Gastrocnemius medialis (tissue), 4 donors: ENCODE data around the gene CERCAM. TPM values are rescaled to one million over a fixed set of nuclear protein-coding genes. Genes with fewer than 3 reads are reported as not detected.

Experiments
- ATAC-seq, 2 donors: fragments of 150-250 bp; one replicate each; pipeline ENCODE4 v1.9.1; 2016
- DNase-seq, 2 donors: peaks; one replicate each; pipeline ENCODE4 v3.0.0-alpha.2; 2019
- H3K27ac ChIP-seq, 4 donors: fragments of 200-600 bp; sonication (generic); 1 replicate in 1 of 4; 2 replicates in 3 of 4; pipeline ENCODE4 v1.5.1; 2016 to 2018; ENCODE audit warnings: mild to moderate bottlenecking in 2 of 4, moderate library complexity in 1 of 4
- H3K27me3 ChIP-seq, 3 donors: fragments of 200-600 bp; sonication (generic) in 2 of 3; 1 replicate in 1 of 3; 2 replicates in 2 of 3; pipeline versions ENCODE4 v1.5.1 to v1.6.0; 2016 to 2019; ENCODE audit warnings: mild to moderate bottlenecking in 1 of 3, moderate library complexity in 1 of 3
- H3K36me3 ChIP-seq, 2 donors: fragments of 200-600 bp; sonication (generic) in 1 of 2; one replicate each; pipeline ENCODE4 v1.5.1; 2017 to 2018
- H3K4me1 ChIP-seq, 2 donors: fragments of 200-600 bp; sonication (generic) in 1 of 2; one replicate each; pipeline ENCODE4 v1.5.1; 2016 to 2017; ENCODE audit warnings: mild to moderate bottlenecking in 2 of 2
- H3K4me3 ChIP-seq, 4 donors: fragments of 200-600 bp; sonication (generic) in 3 of 4; 1 replicate in 1 of 4; 2 replicates in 3 of 4; pipeline ENCODE4 v1.5.1; 2016 to 2019; ENCODE audit warnings: mild to moderate bottlenecking in 2 of 4
- H3K9me3 ChIP-seq, 3 donors: fragments of 200-600 bp; sonication (generic) in 2 of 3; 1 replicate in 1 of 3; 2 replicates in 2 of 3; pipeline ENCODE4 v1.5.1; 2016 to 2019
- POLR2A ChIP-seq, 2 donors: fragments of 450-650 bp; IDR thresholded peaks; one replicate each; pipeline ENCODE4 v1.6.1; 2017; ENCODE audit warnings: antibody characterized with exemption in 2 of 2, mild to moderate bottlenecking in 2 of 2, moderate library complexity in 2 of 2
- in situ Hi-C, 4 donors: fragments of 200-750 bp; cut with MboI; loops; one replicate each; pipeline versions ENCODE4 v1.15.0 to v1.8.0; 2017; ENCODE audit warnings: low sequenced_read_pairs in 4 of 4
- intact Hi-C: fragments of 100-400 bp; cut with DNase I; formaldehyde crosslinking; loops from one replicate; pipeline ENCODE4 v1.15.1; 2023; ENCODE audit warnings: low total_unique reads
- total RNA-seq, 4 donors: library from RNA; depleted of rRNA; stranded (reverse); fragments of >200 nt; gene quantifications; one replicate each; pipeline versions ENCODE4 v1.1.0 to v1.2.3, GENCODE V29; 2016
- TF ChIP-seq, protein P1 (sequence below), 5 experiments: fragments of 450-650 bp in 3 of 5; fragments of 200-600 bp in 2 of 5; sonication (generic) in 2 of 5; IDR thresholded peaks in 4 of 5; conservative IDR thresholded peaks in 1 of 5; 1 replicate in 4 of 5; 2 replicates in 1 of 5; pipeline ENCODE4 v1.5.1; 2016 to 2019; ENCODE audit warnings: antibody characterized with exemption in 5 of 5, mild to moderate bottlenecking in 3 of 5, moderate library complexity in 3 of 5

The CERCAM gene
- total RNA-seq, 4 donors from 2014 or later, result 1.1 to 6.1 (median 2.3) TPM

DNA sequence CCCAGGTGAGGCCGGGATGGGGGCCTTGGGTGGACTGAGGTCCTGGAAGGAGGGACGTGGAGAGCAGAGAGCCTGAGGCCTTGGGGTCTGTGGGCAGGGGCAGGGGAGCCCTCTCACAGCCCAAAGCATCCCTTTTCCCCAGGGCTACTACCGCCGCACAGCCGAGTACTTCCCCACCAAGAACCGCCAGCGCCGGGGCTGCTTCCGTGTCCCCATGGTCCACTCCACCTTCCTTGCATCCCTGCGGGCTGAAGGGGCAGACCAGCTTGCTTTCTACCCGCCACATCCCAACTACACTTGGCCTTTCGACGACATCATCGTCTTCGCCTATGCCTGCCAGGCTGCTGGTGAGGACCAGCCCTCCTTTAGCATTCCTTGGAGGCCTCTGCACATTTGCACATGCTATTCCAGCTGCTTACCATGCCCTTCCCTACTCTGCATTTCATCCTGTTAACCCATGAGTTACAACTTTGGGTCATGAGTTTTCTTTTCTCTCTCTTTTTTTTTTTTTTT, 3.7 kb downstream of the CERCAM start:
- Histone ChIP-seq H3K27me3 (peaks cover 3 to 4% (median 3%) of the 10 kb centered on the region in 3 donors), H3K36me3 (no peaks in the 10 kb centered on the region), H3K9me3 (no peaks in the 10 kb centered on the region), H3K27ac (no peak overlapping the region), H3K4me3 (no peak overlapping the region), H3K4me1 (peaks cover 4 to 14% of the 10 kb centered on the region in 2 donors)
- TF ChIP-seq POLR2A (IDR thresholded peaks at IDR 0.05), result no peak
- TF ChIP-seq, protein P1, sequence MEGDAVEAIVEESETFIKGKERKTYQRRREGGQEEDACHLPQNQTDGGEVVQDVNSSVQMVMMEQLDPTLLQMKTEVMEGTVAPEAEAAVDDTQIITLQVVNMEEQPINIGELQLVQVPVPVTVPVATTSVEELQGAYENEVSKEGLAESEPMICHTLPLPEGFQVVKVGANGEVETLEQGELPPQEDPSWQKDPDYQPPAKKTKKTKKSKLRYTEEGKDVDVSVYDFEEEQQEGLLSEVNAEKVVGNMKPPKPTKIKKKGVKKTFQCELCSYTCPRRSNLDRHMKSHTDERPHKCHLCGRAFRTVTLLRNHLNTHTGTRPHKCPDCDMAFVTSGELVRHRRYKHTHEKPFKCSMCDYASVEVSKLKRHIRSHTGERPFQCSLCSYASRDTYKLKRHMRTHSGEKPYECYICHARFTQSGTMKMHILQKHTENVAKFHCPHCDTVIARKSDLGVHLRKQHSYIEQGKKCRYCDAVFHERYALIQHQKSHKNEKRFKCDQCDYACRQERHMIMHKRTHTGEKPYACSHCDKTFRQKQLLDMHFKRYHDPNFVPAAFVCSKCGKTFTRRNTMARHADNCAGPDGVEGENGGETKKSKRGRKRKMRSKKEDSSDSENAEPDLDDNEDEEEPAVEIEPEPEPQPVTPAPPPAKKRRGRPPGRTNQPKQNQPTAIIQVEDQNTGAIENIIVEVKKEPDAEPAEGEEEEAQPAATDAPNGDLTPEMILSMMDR (IDR thresholded peaks at IDR 0.05 in 4 of 5, conservative IDR thresholded peaks at IDR 0.05 in 1 of 5), result no peak
- intact Hi-C loops, result no loop called here
- ATAC-seq (no peak), DNase-seq (no peak)
- in situ Hi-C loops, result no loop called here

DNA sequence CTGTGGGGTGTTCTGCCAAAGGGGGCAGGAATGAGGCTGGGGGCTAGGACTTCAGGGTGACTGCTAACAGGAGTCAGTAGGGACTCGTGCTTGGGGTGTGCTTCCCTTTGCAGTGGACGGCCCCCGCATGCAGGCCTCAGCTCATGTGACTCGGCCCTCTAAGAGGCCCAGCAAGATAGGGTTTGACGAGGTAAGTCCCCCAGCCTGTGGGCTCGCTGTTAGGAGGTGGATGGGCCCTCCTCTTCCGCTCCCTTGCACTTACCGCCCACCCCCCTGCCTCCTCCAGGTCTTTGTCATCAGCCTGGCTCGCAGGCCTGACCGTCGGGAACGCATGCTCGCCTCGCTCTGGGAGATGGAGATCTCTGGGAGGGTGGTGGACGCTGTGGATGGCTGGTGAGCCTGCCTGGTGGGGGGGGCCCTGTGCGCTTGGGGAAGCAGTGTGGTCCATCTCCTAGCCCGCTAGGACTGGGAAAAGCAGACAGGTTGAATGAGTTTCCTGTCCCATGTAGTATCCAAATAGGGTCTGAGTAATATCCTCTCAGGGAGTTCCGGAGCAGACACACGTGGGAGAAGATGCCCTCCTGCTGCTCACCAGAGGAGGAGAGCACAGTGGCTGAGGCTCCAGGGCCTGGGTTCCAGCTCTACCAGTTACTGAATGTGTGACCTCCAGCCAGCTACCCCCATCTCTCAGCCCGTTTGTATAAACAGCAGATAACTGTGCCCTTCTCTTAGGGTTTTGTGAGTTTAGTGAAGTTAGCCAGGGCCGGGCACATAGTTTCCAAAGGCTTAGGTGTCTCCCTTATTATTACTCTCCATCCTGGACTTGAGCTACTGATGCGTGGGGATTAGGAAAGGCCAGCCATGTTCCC, 8.2 kb downstream of the CERCAM start:
- no peak overlapping the region for H3K4me3 ChIP-seq
- ATAC-seq (no peak), DNase-seq (no peak)
- no peaks in the 10 kb centered on the region for H3K4me1 ChIP-seq
- intact Hi-C loops (no loop called here), in situ Hi-C loops (no loop called here)
- no peaks in the 10 kb centered on the region for H3K36me3 ChIP-seq
- H3K9me3 ChIP-seq, result no peaks in the 10 kb centered on the region
- H3K27ac ChIP-seq, result no peak overlapping the region
- H3K27me3 ChIP-seq, result no peaks in the 10 kb centered on the region
- TF ChIP-seq, protein P1 (IDR thresholded peaks at IDR 0.05 in 4 of 5, conservative IDR thresholded peaks at IDR 0.05 in 1 of 5), result no peak
- TF ChIP-seq POLR2A (IDR thresholded peaks at IDR 0.05), result no peak

DNA sequence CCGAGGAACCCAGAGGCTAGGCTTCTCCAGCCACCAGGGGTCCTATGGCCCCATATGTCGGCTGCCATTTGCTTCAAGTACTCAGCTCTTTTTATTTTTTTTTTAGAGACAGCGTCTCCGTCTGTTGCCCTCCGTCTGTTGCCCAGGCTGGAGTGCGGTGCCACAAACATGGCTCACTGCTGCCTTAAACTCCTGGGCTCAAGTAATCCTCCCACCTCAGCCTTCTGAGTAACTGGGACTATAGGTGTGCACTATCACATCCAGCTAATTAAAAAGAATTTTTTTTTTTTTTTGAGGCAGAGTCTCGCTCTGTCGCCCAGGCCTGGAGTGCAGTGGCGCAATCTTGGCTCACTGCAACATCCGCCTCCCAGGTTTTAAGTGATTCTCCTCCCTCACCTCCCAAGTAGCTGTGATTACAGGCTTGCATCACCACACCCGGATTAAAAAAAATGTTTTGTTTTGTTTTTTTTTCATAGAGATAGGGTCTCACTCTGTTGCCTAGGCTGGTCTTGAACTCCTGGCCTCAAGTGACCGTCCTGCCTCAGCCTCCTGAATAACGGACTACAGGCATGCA, 8.9 kb downstream of the CERCAM start:
- ATAC-seq (no peak), DNase-seq (no peak)
- TF ChIP-seq, protein P1 (IDR thresholded peaks at IDR 0.05 in 4 of 5, conservative IDR thresholded peaks at IDR 0.05 in 1 of 5), result no peak
- no peak for TF ChIP-seq POLR2A (IDR thresholded peaks at IDR 0.05)
- Histone ChIP-seq H3K27ac (no peak overlapping the region), H3K4me1 (no peaks in the 10 kb centered on the region), H3K4me3 (no peak overlapping the region), H3K9me3 (no peaks in the 10 kb centered on the region), H3K27me3 (no peaks in the 10 kb centered on the region), H3K36me3 (no peaks in the 10 kb centered on the region)
- intact Hi-C loops, result no loop called here
- in situ Hi-C loops, result no loop called here

DNA sequence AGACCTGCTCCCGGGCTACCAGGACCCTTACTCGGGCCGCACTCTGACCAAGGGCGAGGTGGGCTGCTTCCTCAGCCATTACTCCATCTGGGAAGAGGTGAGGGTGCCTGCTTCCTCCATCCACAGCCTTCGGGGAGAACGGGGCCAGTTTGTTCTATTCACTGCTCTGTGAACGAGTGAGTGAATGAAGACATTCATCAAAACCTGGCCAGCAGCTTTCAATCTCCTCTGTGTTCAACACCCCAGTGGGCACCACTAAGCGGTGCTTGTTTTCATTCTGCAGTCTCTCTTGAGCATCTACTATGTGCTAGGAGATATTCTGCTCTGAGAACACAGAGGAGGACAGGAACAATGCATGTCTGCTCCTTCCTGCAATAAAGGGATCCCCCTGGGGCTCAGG, 10.6 kb downstream of the CERCAM start:
- Histone ChIP-seq H3K9me3 (no peaks in the 10 kb centered on the region), H3K27ac (no peak overlapping the region), H3K27me3 (no peaks in the 10 kb centered on the region), H3K4me3 (no peak overlapping the region), H3K36me3 (no peaks in the 10 kb centered on the region), H3K4me1 (no peaks in the 10 kb centered on the region)
- DNase-seq (no peak), ATAC-seq (no peak)
- TF ChIP-seq POLR2A (IDR thresholded peaks at IDR 0.05), result no peak
- TF ChIP-seq, protein P1 (IDR thresholded peaks at IDR 0.05 in 4 of 5, conservative IDR thresholded peaks at IDR 0.05 in 1 of 5), result no peak
- in situ Hi-C loops (no loop called here), intact Hi-C loops (no loop called here)
